Muscle layer of colon (tissue), 2 donors: Measurements from ENCODE around the gene TMEM63C.

Experiments
- H3K27ac ChIP-seq: one replicate; pipeline ENCODE4 v1.7.0; 2013; ENCODE audit warnings: low read depth, mild to moderate bottlenecking, low read length, moderate library complexity
- H3K27me3 ChIP-seq, 2 donors: one replicate each; pipeline ENCODE4 v1.7.0; 2013; ENCODE audit warnings: low read length in 2 of 2, mild to moderate bottlenecking in 2 of 2; ENCODE audit not compliant: insufficient read depth in 2 of 2, control insufficient read depth in 1 of 2
- H3K36me3 ChIP-seq: one replicate; pipeline ENCODE4 v1.7.0; 2013; ENCODE audit warnings: mild to moderate bottlenecking, low read length; ENCODE audit not compliant: insufficient read depth
- H3K4me1 ChIP-seq: one replicate; pipeline ENCODE4 v1.7.0; 2013; ENCODE audit warnings: mild to moderate bottlenecking, low read length; ENCODE audit not compliant: insufficient read depth
- H3K4me3 ChIP-seq, 2 donors: one replicate each; pipeline ENCODE4 v1.7.0; 2013; ENCODE audit warnings: low read length in 2 of 2, low read depth in 1 of 2, mild to moderate bottlenecking in 1 of 2, moderate library complexity in 1 of 2
- H3K9ac ChIP-seq: one replicate; pipeline ENCODE4 v1.7.0; 2013; ENCODE audit warnings: low read length
- H3K9me3 ChIP-seq: one replicate; pipeline ENCODE4 v1.7.0; 2013; ENCODE audit warnings: mild to moderate bottlenecking, low read length
- donor health status: abdominal sarcoma.
- donor health status: Adenocarcinoma of cecum.

The TMEM63C gene, protein sequence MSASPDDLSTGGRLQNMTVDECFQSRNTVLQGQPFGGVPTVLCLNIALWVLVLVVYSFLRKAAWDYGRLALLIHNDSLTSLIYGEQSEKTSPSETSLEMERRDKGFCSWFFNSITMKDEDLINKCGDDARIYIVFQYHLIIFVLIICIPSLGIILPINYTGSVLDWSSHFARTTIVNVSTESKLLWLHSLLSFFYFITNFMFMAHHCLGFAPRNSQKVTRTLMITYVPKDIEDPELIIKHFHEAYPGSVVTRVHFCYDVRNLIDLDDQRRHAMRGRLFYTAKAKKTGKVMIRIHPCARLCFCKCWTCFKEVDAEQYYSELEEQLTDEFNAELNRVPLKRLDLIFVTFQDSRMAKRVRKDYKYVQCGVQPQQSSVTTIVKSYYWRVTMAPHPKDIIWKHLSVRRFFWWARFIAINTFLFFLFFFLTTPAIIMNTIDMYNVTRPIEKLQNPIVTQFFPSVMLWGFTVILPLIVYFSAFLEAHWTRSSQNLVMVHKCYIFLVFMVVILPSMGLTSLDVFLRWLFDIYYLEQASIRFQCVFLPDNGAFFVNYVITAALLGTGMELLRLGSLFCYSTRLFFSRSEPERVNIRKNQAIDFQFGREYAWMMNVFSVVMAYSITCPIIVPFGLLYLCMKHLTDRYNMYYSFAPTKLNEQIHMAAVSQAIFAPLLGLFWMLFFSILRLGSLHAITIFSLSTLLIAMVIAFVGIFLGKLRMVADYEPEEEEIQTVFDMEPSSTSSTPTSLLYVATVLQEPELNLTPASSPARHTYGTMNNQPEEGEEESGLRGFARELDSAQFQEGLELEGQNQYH

DNA sequence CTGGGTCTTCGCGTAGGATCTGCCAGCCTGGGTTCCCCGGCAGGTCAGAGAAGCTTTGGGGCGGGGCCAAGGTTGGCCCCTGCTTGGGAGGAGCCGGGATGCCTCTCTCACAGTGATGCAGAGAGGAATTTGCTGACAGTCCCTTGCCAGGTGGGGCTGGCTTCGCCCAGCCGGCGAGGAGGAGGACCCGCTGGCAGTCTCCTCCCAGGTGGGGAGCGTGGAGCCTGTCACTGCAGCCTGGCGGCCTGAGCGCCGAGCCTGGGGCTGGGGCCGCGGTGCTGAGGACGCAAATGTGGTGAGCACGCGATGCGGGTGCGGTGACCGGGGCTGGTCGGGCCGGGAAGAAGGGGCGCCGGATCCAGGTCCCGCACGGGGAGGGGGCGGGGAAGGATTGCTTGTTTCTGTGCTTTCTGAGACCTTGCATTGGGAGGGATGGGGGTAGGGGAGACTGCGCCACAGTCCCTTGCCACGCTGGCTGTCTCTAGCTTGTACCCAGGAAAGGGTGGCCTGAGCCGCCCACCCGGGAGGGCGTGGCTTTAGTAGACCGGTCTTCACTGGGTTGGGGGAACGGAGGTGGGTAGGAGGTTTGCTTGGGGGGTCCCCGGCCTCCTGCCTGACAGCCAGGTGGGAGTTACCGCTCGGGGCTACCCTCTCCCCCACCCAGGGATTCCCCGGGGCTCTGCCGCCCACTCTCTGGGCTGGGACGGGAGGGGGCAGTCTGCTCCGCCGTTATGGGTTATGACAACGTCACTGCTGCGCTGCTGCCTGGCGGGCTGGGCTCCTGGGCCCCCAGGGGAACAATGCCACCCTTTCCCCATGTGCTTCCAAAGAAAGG is at the start of gene TMEM63C:
TMEM63C (plus strand) TSS at position 196 of the 835 bp plus-strand sequence. CDS start 37,016 bp downstream, outside the sequence.
- Histone ChIP-seq H3K9me3 (no peaks in the 10 kb centered on the region), H3K36me3 (no peaks in the 10 kb centered on the region), H3K4me1 (peaks cover 5% of the 10 kb centered on the region), H3K9ac (no peak within 1 kb of the TSS), H3K27ac (no peak within 1 kb of the TSS), H3K27me3 (peaks cover 15 to 22% of the 10 kb centered on the region in 2 donors), H3K4me3 (peak within 1 kb of the TSS in 1 of 2 donors; percentile 23)

DNA sequence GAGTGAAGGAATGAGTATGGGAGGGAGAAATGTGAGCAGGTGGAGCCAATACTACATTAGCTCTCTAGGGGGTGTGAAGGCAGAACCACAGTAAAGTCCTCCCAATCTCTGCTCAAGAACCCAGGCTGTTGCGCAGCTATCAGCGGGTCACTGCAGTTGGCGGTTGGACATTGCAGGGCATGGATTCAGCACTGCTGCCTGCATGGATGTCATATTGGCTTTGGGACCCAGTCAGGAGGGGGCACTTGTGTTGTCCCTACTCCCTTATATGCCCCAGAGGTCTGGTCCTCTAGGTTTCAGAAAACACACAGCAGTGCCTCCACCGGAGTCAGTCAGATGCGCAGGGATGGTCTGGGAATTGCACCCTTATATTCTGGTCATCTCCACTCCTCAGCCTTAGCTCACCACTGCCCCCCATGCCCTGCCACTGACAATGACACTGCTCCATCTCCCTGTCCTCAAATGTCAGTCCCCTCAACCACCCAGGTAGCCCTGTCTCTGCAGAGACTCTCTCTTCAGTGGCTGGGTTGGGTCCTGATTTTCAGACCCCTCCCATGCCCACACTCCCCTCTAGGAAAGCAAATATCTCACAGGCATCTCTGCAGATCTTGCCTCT is 49.6 kb upstream of the TMEM63C start:
- Histone ChIP-seq H3K27me3 (peaks cover 0 to 33% of the 10 kb centered on the region in 2 donors), H3K4me1 (no peaks in the 10 kb centered on the region), H3K4me3 (no peak overlapping the region), H3K27ac (no peak overlapping the region), H3K36me3 (no peaks in the 10 kb centered on the region), H3K9me3 (no peaks in the 10 kb centered on the region), H3K9ac (no peak overlapping the region)

DNA sequence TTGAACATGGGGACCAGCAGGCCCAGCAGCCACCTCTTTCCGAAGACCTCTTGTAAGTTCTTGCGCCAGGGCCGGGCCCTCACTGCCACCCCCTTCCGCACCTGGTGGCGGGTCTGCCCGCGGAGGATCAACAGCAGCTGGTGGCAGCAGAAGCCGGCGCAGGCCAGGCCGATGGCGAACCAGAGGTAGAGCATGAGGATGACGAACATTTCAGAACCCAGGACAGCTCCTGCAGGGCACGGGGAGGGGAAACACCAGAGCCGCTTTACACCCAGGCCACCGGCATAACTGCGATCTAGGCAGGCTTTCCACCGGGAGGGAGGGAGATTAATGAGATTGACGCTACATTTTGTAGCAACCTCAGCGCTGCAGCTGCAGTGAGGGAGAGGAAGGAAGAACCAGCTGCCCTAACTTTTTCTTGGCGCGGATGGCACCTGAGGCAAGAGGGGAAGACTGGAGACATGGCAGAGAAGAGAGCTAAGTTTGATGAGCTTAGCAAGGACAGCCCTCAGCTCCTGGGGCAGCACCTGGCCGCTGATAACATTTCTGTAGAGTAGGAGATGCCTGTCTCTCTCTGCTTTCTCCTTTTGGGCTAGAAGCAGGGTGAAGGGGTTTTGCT is 47.8 kb upstream of the TMEM63C start:
- no peaks in the 10 kb centered on the region for H3K36me3 ChIP-seq

DNA sequence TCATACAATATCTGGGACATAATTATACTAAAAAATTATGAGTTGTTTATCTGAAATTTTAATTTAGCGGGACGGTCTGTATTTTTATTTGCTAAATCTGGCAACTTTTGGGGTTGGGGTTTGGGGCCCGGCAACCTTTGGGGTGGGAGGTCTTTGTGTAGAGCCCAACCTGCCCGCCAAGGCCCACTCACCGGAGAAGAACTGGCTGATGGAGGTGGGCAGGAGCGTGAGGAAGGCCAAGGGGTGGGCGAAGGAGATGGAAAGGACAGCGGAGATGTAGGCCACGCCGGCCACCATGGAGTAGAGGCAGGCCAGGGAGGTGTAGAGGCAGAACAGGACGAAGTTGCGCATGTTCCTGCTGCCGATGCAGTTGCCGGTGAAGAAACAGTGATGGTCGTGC is 42.6 kb upstream of the TMEM63C start:
- peaks cover 37 to 75% of the 10 kb centered on the region in 2 donors for H3K27me3 ChIP-seq
- H3K27ac ChIP-seq = no peak overlapping the region
- H3K9me3 ChIP-seq = no peaks in the 10 kb centered on the region
- H3K4me3 ChIP-seq = no peak overlapping the region
- H3K9ac ChIP-seq = no peak overlapping the region
- no peaks in the 10 kb centered on the region for H3K36me3 ChIP-seq
- peaks cover 6% of the 10 kb centered on the region for H3K4me1 ChIP-seq

More for the DNA sequence above, 47.8 kb upstream of the TMEM63C start:
- no peaks in the 10 kb centered on the region for H3K9me3 ChIP-seq
- no peak overlapping the region for H3K9ac ChIP-seq
- no peaks in the 10 kb centered on the region for H3K4me1 ChIP-seq
- no peak overlapping the region for H3K27ac ChIP-seq
- H3K27me3 ChIP-seq = peaks cover 7 to 37% of the 10 kb centered on the region in 2 donors
- H3K4me3 ChIP-seq = no peak overlapping the region

DNA sequence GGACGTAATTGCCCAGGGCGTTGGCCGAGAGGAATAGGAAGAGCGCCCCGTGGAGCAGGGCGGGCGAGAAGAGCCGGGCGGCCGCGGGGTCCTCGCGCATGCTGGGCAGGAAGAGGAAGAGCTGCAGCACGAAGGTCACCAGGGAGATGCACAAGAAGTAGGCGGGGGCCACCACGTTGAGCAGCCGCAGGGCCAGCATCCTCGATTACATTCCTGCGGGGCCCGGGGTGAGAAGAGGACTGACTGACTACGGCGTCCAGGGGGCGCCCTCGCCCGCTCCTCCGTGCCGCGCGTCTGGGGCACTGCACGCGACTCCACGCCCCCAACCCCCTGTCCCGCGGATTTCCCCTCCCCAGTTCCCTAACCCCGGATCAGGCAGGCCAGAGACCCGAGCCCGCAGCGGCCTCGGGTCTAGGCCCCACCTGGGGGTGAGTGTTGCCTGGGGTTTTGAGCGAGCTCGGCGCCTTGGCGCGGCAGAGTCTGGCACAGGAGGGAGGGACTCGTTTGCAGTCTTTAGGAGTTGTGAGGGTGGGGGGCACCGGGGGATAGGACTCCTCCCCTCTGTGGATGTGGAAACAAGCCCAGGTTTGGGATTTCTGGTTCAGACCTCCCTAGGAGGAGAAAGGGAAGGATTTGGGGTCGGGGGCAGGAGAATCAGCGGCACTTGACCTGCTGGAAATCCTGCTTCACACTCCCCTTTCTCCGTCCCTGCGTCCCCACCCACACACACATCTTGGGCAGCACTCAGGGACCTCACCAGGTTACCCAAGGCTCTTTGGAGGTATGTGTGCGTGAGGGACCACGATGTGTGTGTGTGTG is 41.8 kb upstream of the TMEM63C start:
- H3K4me1 ChIP-seq = peaks cover 6% of the 10 kb centered on the region
- no peaks in the 10 kb centered on the region for H3K9me3 ChIP-seq
- H3K27ac ChIP-seq = no peak overlapping the region
- H3K36me3 ChIP-seq = no peaks in the 10 kb centered on the region
- H3K27me3 ChIP-seq = peaks cover 39 to 77% of the 10 kb centered on the region in 2 donors
- no peak overlapping the region for H3K4me3 ChIP-seq
- no peak overlapping the region for H3K9ac ChIP-seq

DNA sequence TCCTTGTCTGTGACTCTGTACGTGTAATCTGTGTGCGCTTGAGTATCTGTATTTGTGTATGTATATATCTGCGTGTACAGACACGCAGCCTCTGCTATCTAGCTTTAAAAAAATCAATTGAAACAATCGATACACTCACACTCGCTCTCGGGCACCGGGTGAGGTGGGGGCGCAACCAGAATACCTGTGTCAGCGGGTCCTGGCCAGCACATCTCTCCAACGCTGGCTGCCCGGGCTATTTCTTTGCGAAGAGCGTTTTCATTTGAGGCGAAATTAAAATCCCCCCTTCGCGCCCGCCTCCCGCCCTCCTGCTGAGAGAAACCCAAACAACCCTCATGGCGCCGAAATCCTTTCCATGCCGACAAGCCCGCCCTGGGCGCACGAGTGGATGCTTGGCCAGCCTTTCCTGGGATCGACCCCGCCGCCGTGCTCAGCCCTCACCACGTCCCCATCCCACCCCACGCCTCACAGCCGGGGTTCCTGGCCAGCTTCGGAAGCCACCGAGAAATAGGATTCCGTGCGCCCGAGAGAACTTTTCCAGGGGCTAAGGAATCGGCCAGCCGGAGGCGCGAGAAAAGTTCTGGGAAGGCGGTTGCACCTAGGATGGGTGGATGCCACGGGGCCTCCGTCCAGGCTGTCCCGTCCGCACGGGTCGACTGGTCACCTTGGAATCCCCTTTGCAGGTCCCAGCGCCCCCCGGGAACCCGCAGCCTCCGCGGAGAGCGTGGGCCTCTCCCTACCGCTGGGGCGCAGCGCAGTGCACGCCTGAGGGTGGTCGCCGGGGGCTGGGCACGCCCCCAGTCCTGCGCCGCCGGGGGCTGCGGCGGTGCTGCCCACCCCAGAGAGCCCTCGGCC is 41.0 kb upstream of the TMEM63C start:
- H3K27ac ChIP-seq = no peak overlapping the region
- H3K4me1 ChIP-seq = peaks cover 6% of the 10 kb centered on the region
- H3K9me3 ChIP-seq = no peaks in the 10 kb centered on the region
- no peaks in the 10 kb centered on the region for H3K36me3 ChIP-seq
- H3K4me3 ChIP-seq = no peak overlapping the region
- peaks cover 45 to 72% of the 10 kb centered on the region in 2 donors for H3K27me3 ChIP-seq
- no peak overlapping the region for H3K9ac ChIP-seq

DNA sequence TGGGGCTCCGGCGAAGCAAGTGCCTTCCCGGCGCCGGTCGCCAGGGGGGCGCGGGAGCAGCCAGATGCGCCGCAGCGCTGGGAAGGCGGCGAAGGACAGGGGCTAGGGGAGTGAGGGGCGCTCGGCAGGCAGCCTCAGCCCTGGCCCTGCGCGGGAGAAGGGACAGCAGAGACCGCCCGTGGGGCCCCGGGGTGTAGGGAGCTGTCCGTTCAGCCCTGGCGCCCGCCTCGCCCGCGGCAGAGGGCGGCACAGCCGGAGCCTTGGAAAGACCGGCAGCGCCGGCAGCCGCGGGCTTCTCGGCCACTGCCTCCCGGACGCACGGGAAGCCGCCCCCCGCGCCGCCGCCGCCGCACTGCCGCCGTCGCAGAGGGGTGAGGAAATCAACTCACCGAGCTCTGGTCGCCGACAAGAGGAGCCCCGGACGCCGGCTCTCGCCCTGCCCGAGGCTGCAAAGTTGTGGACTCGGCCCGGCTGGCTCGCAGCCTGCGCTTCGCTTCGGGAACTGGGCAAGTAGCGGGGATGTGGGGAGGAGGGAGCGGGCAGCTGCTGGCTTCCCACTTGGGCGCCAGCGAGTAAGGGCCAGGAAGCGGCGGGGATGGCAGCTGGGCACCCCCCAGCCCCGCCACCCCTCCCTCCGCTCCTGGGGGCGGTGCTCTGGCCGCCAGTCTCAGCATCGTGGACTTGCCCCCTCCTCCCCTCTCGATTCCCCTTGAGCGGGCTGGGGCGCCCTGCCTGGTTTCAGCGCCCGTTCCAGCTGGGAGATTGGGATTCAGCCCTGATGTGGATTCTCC is 40.2 kb upstream of the TMEM63C start, which contains the start of gene ZDHHC22:
ZDHHC22 (minus strand) TSS at position 578 of the 791 bp plus-strand sequence. CDS start 2,053 bp downstream, outside the sequence.
- no peak within 1 kb of the TSS for H3K9ac ChIP-seq
- no peak within 1 kb of the TSS for H3K27ac ChIP-seq
- peaks cover 45 to 75% of the 10 kb centered on the region in 2 donors for H3K27me3 ChIP-seq
- H3K36me3 ChIP-seq = no peaks in the 10 kb centered on the region
- H3K9me3 ChIP-seq = no peaks in the 10 kb centered on the region
- H3K4me1 ChIP-seq = peaks cover 6% of the 10 kb centered on the region
- H3K4me3 ChIP-seq = peak within 1 kb of the TSS in 1 of 2 donors; percentile 38

DNA sequence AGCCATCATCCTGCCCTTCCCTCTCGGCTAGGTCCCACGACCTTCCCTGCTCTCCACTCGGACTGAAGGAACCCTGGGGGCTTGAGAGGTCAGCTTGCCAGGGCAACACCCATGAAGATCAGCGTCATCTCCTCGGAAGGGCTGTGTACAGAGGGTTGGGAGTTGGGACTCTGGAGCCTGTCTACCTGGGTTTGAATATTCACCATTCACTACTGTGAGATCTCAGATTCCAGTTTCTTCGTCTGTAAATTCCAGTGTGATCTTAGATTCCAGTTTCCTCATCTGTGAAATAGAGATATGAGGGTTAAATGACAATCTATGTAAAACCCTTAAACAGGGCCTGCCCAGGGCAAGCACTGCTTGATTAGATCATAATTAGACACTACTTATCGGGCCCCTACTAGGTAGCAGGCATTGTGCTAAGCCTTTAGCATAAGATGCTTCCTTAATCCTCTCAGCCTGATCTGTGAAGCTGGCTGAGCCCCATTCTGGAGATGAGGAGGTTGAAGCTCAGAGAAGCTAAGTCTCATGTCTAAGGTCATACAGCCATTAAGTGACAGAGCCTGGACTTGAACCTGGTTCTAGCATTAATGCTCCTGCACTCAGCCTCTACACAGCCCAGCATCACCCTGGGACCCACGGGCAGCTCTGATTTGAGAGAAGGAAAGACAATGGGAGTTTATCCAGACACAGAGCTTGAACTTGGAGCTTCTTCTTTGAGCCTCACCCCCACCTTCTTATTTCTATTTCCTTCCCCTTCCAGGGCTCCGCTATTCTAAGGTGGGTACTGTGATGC is 39.4 kb upstream of the TMEM63C start:
- H3K9ac ChIP-seq = no peak overlapping the region
- no peaks in the 10 kb centered on the region for H3K9me3 ChIP-seq
- H3K27ac ChIP-seq = no peak overlapping the region
- H3K27me3 ChIP-seq = peaks cover 50 to 77% of the 10 kb centered on the region in 2 donors
- H3K36me3 ChIP-seq = no peaks in the 10 kb centered on the region
- peaks cover 6% of the 10 kb centered on the region for H3K4me1 ChIP-seq
- no peak overlapping the region for H3K4me3 ChIP-seq
